Thyroid gland (tissue), 4 donors: Measurements from ENCODE around the gene MAP3K5. TPM values are rescaled to one million over a fixed set of nuclear protein-coding genes. Genes with fewer than 3 reads are reported as not detected.

Experiments
- DNase-seq, 2 donors: peaks; one replicate each; pipeline ENCODE4 v3.0.0-alpha.2; 2019
- H3K27ac ChIP-seq, 3 donors: fragments of 200-600 bp; sonication (generic); 1 replicate in 2 of 3; 2 replicates in 1 of 3; pipeline ENCODE4 v1.5.1; 2016 to 2019; ENCODE audit warnings: mild to moderate bottlenecking in 1 of 3, moderate library complexity in 1 of 3
- H3K27me3 ChIP-seq: fragments of 200-600 bp; sonication (generic); one replicate; pipeline ENCODE4 v1.5.1; 2019
- H3K36me3 ChIP-seq, 2 donors: fragments of 200-600 bp; sonication (generic); one replicate each; pipeline ENCODE4 v1.5.1; 2016 to 2019
- H3K4me1 ChIP-seq, 2 donors: fragments of 200-600 bp; sonication (generic); one replicate each; pipeline ENCODE4 v1.5.1; 2017 to 2019
- H3K4me3 ChIP-seq, 3 donors: fragments of 200-600 bp; sonication (generic); replicated peaks in 1 of 3; 1 replicate in 2 of 3; 2 replicates in 1 of 3; pipeline ENCODE4 v1.5.1; 2016; ENCODE audit warnings: mild to moderate bottlenecking in 1 of 3
- H3K9me3 ChIP-seq: fragments of 200-600 bp; sonication (generic); one replicate; pipeline ENCODE4 v1.5.1; 2017
- POLR2A ChIP-seq, 2 donors: fragments of 450-650 bp; IDR thresholded peaks; one replicate each; pipeline ENCODE4 v1.6.1; 2017; ENCODE audit warnings: antibody characterized with exemption in 2 of 2, mild to moderate bottlenecking in 2 of 2, moderate library complexity in 1 of 2
- WGBS, 2 donors: methylation state at CpG; one replicate each; pipeline ENCODE4 v1.1.5; 2017; 5-methylcytosine and 5-hydroxymethylcytosine counted together
- intact Hi-C: fragments of 100-400 bp; cut with DNase I; formaldehyde crosslinking; loops from one replicate; pipeline ENCODE4 v1.15.1; 2023
- total RNA-seq, 4 donors: library from RNA; depleted of rRNA; stranded (reverse); fragments of >200 nt; gene quantifications; one replicate each; pipeline ENCODE4 v1.2.3, GENCODE V29; 2016
- TF ChIP-seq, protein P1 (sequence below), 6 experiments: fragments of 200-600 bp in 3 of 6; fragments of 450-650 bp in 3 of 6; sonication (generic) in 3 of 6; IDR thresholded peaks; one replicate each; pipeline ENCODE4 v1.5.1; 2016 to 2019; ENCODE audit warnings: antibody characterized with exemption in 6 of 6, mild to moderate bottlenecking in 2 of 6, inconsistent platforms in 1 of 6, moderate library complexity in 1 of 6

Gene MAP3K5
- total RNA-seq, 4 donors from 2014 or later: 28.1 to 68.0 (median 46.5) TPM

DNA sequence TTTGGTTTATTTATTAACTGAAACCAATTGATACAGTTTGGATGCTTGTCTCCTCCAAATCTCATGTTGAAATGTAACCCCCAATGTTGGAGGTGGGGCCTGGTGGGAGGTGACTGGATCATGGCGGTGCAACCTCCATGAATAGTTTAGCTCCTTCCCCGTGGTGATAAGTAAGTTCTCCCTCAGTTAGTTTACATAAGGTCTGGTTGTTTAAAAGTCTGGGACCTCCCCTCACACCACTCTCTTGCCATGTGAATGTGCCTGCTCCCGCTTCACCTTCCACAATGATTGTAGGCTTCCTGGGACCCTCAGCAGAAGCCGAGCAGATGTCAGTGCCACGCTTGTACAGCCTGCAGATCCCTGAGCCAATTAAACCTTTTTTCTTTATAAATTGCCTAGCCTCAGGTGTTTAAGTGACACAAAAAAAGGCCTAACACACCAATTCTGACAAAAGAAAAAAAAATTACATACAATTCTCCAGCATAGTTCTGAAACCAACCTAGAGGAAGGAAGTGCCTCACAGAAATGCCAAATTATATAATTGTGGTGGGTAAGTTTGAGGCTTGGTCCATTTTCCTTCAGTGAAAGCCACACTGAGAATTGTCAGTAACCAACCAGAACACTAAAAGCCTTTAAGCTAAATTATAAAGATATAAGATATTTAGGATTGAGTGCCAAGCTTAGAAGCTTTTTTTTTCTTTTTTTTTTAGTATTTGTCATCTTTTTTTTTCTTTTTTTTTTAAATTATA, 257.1 kb downstream of the MAP3K5 start:
- Histone ChIP-seq H3K36me3 (no peaks in the 10 kb centered on the region), H3K9me3 (no peaks in the 10 kb centered on the region), H3K27ac (no peak overlapping the region), H3K4me1 (peaks cover 0 to 8% of the 10 kb centered on the region in 2 donors), H3K27me3 (no peaks in the 10 kb centered on the region), H3K4me3 (no peak overlapping the region)
- no peak for TF ChIP-seq POLR2A (IDR thresholded peaks at IDR 0.05)
- TF ChIP-seq, protein P1, sequence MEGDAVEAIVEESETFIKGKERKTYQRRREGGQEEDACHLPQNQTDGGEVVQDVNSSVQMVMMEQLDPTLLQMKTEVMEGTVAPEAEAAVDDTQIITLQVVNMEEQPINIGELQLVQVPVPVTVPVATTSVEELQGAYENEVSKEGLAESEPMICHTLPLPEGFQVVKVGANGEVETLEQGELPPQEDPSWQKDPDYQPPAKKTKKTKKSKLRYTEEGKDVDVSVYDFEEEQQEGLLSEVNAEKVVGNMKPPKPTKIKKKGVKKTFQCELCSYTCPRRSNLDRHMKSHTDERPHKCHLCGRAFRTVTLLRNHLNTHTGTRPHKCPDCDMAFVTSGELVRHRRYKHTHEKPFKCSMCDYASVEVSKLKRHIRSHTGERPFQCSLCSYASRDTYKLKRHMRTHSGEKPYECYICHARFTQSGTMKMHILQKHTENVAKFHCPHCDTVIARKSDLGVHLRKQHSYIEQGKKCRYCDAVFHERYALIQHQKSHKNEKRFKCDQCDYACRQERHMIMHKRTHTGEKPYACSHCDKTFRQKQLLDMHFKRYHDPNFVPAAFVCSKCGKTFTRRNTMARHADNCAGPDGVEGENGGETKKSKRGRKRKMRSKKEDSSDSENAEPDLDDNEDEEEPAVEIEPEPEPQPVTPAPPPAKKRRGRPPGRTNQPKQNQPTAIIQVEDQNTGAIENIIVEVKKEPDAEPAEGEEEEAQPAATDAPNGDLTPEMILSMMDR (IDR thresholded peaks at IDR 0.05): no peak
- intact Hi-C loops: no loop called here
- no peak for DNase-seq
- 70 to 75% methylated on average over 5 of the region's 5 CpGs for WGBS, 2 donors

DNA sequence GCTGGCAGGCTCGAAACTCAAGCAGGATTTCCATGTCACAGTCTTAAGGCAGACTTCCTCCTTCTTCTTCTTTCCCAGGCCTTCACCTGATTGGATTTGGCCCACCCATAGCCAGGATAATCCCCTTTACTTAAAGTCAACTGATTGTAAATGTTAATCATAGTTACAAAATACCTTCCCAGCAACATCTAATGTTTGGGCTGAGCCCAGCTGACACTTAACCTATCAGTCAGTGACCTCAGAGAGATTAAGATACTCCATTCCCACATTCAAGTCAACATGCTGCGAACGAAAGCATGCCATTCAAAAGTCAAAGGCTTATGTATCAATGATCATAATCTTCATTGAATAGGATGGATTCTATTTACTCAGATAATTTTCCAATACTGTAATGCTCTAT, 258.0 kb downstream of the MAP3K5 start:
- H3K27ac ChIP-seq: no peak overlapping the region
- 96 to 97% methylated on average over 3 of the region's 3 CpGs for WGBS, 2 donors
- no peak for DNase-seq
- no peak overlapping the region for H3K4me3 ChIP-seq
- no peaks in the 10 kb centered on the region for H3K27me3 ChIP-seq
- intact Hi-C loops: no loop called here
- TF ChIP-seq POLR2A (IDR thresholded peaks at IDR 0.05): no peak
- TF ChIP-seq, protein P1 (IDR thresholded peaks at IDR 0.05): no peak
- no peaks in the 10 kb centered on the region for H3K4me1 ChIP-seq
- no peaks in the 10 kb centered on the region for H3K9me3 ChIP-seq
- no peaks in the 10 kb centered on the region for H3K36me3 ChIP-seq

DNA sequence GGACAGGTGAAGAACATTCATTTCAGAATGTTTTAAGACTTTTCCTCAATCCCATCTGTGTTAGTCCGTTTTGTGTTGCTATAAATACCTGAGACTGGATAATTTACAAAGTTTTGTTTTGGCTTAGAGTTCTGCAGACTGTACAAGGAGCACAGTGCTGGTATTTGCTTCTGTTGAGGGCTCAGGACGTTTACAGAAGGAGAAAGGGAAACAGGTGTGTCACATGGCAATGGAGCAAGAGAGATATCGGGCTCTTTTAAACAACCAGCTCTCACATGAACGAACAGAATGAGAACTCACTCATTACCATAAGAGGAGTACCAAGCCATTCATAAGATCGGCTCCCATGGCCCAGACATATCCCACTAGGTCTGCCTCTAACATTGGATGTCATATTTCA, 258.8 kb downstream of the MAP3K5 start:
- Histone ChIP-seq H3K27me3 (no peaks in the 10 kb centered on the region), H3K36me3 (no peaks in the 10 kb centered on the region), H3K9me3 (no peaks in the 10 kb centered on the region), H3K4me3 (no peak overlapping the region), H3K4me1 (peaks cover 0 to 4% of the 10 kb centered on the region in 2 donors), H3K27ac (no peak overlapping the region)
- TF ChIP-seq, protein P1 (IDR thresholded peaks at IDR 0.05): no peak
- no peak for TF ChIP-seq POLR2A (IDR thresholded peaks at IDR 0.05)
- no peak for DNase-seq
- WGBS, 2 donors: 44 to 53% methylated on average over 5 of the region's 5 CpGs
- intact Hi-C loops: no loop called here

DNA sequence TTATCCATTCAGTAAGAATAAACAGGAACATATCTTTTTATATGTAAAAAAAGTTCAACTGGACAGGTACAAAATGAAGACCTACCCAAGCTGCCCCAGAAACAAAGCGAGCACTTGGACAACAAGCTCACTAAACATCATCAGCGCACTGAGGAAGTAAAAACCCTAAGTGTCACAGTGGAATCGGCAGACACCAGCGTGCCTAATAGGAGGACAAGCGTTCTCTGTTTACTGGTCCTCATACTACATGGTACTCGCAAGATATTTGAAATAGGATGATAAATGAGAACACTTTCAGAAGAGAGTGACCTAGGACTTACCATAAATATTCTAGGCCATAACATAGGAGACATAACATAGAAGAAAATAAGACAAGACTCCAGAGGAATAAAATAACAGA, 260.2 kb downstream of the MAP3K5 start:
- no peaks in the 10 kb centered on the region for H3K9me3 ChIP-seq
- no peak for TF ChIP-seq POLR2A (IDR thresholded peaks at IDR 0.05)
- TF ChIP-seq, protein P1 (IDR thresholded peaks at IDR 0.05): no peak
- H3K27me3 ChIP-seq: no peaks in the 10 kb centered on the region
- H3K27ac ChIP-seq: no peak overlapping the region
- peaks cover 10 to 15% of the 10 kb centered on the region in 2 donors for H3K4me1 ChIP-seq
- no peak for DNase-seq
- no peaks in the 10 kb centered on the region for H3K36me3 ChIP-seq
- WGBS, 2 donors: 88 to 94% methylated on average over 6 of the region's 6 CpGs
- intact Hi-C loops: no loop called here
- H3K4me3 ChIP-seq: no peak overlapping the region

DNA sequence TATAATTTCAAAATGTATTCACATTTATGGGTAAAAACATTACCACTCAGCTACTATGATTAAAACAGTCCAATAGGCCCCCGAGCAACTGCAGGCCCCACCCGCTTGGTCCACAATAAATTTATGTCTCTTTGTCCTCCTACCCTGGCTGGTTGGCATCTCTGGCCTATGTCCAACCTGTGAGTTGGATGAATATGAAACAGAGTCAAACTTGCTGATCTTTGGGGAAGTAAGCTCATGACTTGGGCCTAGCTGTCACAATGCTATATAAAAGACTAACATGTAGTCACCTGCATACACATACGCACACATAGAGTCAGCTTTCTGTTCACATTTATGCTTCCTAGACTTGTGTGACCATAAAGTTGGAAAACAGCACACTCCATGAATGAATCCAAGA, 262.6 kb downstream of the MAP3K5 start:
- no peak for DNase-seq
- no peaks in the 10 kb centered on the region for H3K36me3 ChIP-seq
- no peaks in the 10 kb centered on the region for H3K9me3 ChIP-seq
- H3K27ac ChIP-seq: no peak overlapping the region
- WGBS, 2 donors: 99% methylated on average over 3 of the region's 3 CpGs
- H3K4me3 ChIP-seq: no peak overlapping the region
- TF ChIP-seq POLR2A (IDR thresholded peaks at IDR 0.05): no peak
- TF ChIP-seq, protein P1 (IDR thresholded peaks at IDR 0.05): no peak
- intact Hi-C loops: no loop called here
- peaks cover 23 to 25% of the 10 kb centered on the region in 2 donors for H3K4me1 ChIP-seq
- H3K27me3 ChIP-seq: no peaks in the 10 kb centered on the region
